MCF 10A (cell line): ENCODE data around the gene GAD2. TPM values are rescaled to one million over a fixed set of nuclear protein-coding genes. Genes with fewer than 3 reads are reported as not detected.

ENCODE experiments used
- BruUV-seq: library from RNA; stranded (reverse); fragments of 400-500 nt; replicated peaks from 2 replicates; lab custom pipeline; 2021; lab: Mats Ljungman, UMichigan
- CTCF ChIA-PET: fragments of 300-600 bp; sonication (Branson Sonifier 250); formaldehyde crosslinking; extraction: SDS; loops from one replicate; lab custom pipeline; 2021; ENCODE audit warnings: antibody characterized with exemption, inconsistent platforms; lab: Yijun Ruan, JAX
- POLR2A ChIA-PET: fragments of 300-600, 350-650 bp; sonication (Branson Sonifier 250); formaldehyde crosslinking; extraction: SDS; loops from one replicate; lab custom pipeline; 2020; ENCODE audit warnings: antibody characterized with exemption, inconsistent platforms; lab: Yijun Ruan, JAX
- DNase-seq: peaks from one replicate; pipeline ENCODE4 v3.0.0-alpha.2; 2018; ENCODE audit not compliant: unreplicated experiment
- H3K27ac Mint-ChIP-seq: one replicate; pipeline ENCODE4 v1.8.0; 2022; ENCODE audit warnings: mild to moderate bottlenecking, low read depth, mixed read lengths; ENCODE audit not compliant: unreplicated experiment
- H3K27me3 Mint-ChIP-seq: one replicate; pipeline ENCODE4 v1.8.0; 2022; ENCODE audit warnings: mixed read lengths; ENCODE audit not compliant: insufficient read depth, unreplicated experiment
- H3K36me3 Mint-ChIP-seq: one replicate; pipeline ENCODE4 v1.8.0; 2022; ENCODE audit warnings: mild to moderate bottlenecking, moderate library complexity, mixed read lengths; ENCODE audit not compliant: insufficient read depth, unreplicated experiment
- H3K4me1 Mint-ChIP-seq: one replicate; pipeline ENCODE4 v1.8.0; 2022; ENCODE audit warnings: mixed read lengths; ENCODE audit not compliant: insufficient read depth, unreplicated experiment
- H3K4me3 Mint-ChIP-seq: one replicate; pipeline ENCODE4 v1.8.0; 2022; ENCODE audit warnings: mild to moderate bottlenecking, moderate library complexity, mixed read lengths; ENCODE audit not compliant: unreplicated experiment
- H3K9me3 Mint-ChIP-seq: one replicate; pipeline ENCODE4 v1.8.0; 2022; ENCODE audit warnings: mixed read lengths; ENCODE audit not compliant: unreplicated experiment
- CTCF ChIP-seq: fragments of 200-600 bp; IDR thresholded peaks from one replicate; pipeline ENCODE4 v1.8.0; 2022; ENCODE audit warnings: antibody characterized with exemption, mild to moderate bottlenecking; ENCODE audit not compliant: unreplicated experiment
- intact Hi-C: fragments of 100-400 bp; cut with micrococcal nuclease; formaldehyde crosslinking; loops from 2 replicates; pipeline ENCODE4 v1.14.1; 2022
- total RNA-seq: library from RNA; stranded (reverse); gene quantifications from 2 replicates; pipeline ENCODE4 v1.2.3, GENCODE V29; 2022

The GAD2 gene
- total RNA-seq, 1 experiment from 2014 or later: not detected

GRCh38 chr10:26213157-26213800 is 3.3 kb upstream of the GAD2 start:
- intact Hi-C loops: no loop called here
- Mint-ChIP-seq H3K4me1 (no peaks in the 10 kb centered on the region), H3K36me3 (no peaks in the 10 kb centered on the region), H3K9me3 (peaks cover 6% of the 10 kb centered on the region), H3K4me3 (no peak overlapping the region), H3K27ac (no peak overlapping the region), H3K27me3 (peaks cover 29% of the 10 kb centered on the region)
- no TSS peak for BruUV-seq
- TF ChIP-seq CTCF: no peak
- no peak for DNase-seq
- POLR2A ChIA-PET: no interaction called here
- CTCF ChIA-PET: no interaction called here

- no peaks in the 10 kb centered on the region for H3K36me3 Mint-ChIP-seq
These were observed 2.6 kb upstream of the GAD2 start for GRCh38 chr10:26214004-26214403.

GRCh38 chr10:26214551-26215395 is 1.8 kb upstream of the GAD2 start:
- Mint-ChIP-seq H3K36me3 (no peaks in the 10 kb centered on the region), H3K4me1 (peaks cover 6% of the 10 kb centered on the region), H3K9me3 (peaks cover 6% of the 10 kb centered on the region), H3K27me3 (peaks cover 44% of the 10 kb centered on the region), H3K4me3 (no peak overlapping the region), H3K27ac (no peak overlapping the region)
- no peak for DNase-seq
- ChIA-PET CTCF (interaction anchor here (0.7 kb wide), 1 partner anchor 23 kb away, joined by 3 read pairs; no protein-coding TSS in a partner anchor), POLR2A (no interaction called here)
- no TSS peak for BruUV-seq
- TF ChIP-seq CTCF: no peak
- intact Hi-C loops: no loop called here

More at GRCh38 chr10:26214004-26214403, 2.6 kb upstream of the GAD2 start:
- no peak overlapping the region for H3K27ac Mint-ChIP-seq
- no peak overlapping the region for H3K4me3 Mint-ChIP-seq
- H3K4me1 Mint-ChIP-seq: no peaks in the 10 kb centered on the region
- DNase-seq: no peak
- no TSS peak for BruUV-seq
- intact Hi-C loops: no loop called here
- peaks cover 6% of the 10 kb centered on the region for H3K9me3 Mint-ChIP-seq
- no peak for TF ChIP-seq CTCF
- ChIA-PET CTCF (no interaction called here), POLR2A (no interaction called here)
- H3K27me3 Mint-ChIP-seq: peaks cover 36% of the 10 kb centered on the region

- H3K27me3 Mint-ChIP-seq: peaks cover 50% of the 10 kb centered on the region
- H3K4me3 Mint-ChIP-seq: no peak overlapping the region
- H3K9me3 Mint-ChIP-seq: peaks cover 6% of the 10 kb centered on the region
- H3K4me1 Mint-ChIP-seq: peaks cover 6% of the 10 kb centered on the region
- intact Hi-C loops: no loop called here
- no TSS peak for BruUV-seq
- TF ChIP-seq CTCF: no peak
- no peaks in the 10 kb centered on the region for H3K36me3 Mint-ChIP-seq
- ChIA-PET POLR2A (no interaction called here), CTCF (interaction anchor here (0.7 kb wide), 1 partner anchor 22 kb away, joined by 3 read pairs; no protein-coding TSS in a partner anchor)
- DNase-seq: no peak
- H3K27ac Mint-ChIP-seq: no peak overlapping the region
These were observed 1.1 kb upstream of the GAD2 start for GRCh38 chr10:26215396-26215934.
